Stimulated activated naive B cell treated with anti-CD40 and anti-IgM and Interleukin-4, amounts not matched to agents 10 μg/mL and 1 μg/mL and 100 μg/mL, for 72 hours (primary cell): ENCODE results near the gene BDKRB2.

ENCODE experiments used
- ATAC-seq, 2 donors: fragments of 150-1000 bp; cut with Tn5 transposase; replicated peaks; 2 replicates each; pipeline ENCODE4 v1.10.0; 2021; ENCODE audit warnings: moderate library complexity in 1 of 2
- DNase-seq: peaks from one replicate; pipeline ENCODE4 v3.0.0; 2021
- H3K27ac Mint-ChIP-seq: one replicate; pipeline ENCODE4 v1.8.0; 2022; ENCODE audit warnings: mild to moderate bottlenecking, mixed read lengths
- H3K27me3 Mint-ChIP-seq, 2 donors: one replicate each; pipeline ENCODE4 v1.8.0; 2022; ENCODE audit warnings: mixed read lengths in 2 of 2
- H3K36me3 Mint-ChIP-seq, 2 donors: one replicate each; pipeline ENCODE4 v1.8.0; 2022; ENCODE audit warnings: mixed read lengths in 2 of 2, mild to moderate bottlenecking in 1 of 2
- H3K4me1 Mint-ChIP-seq, 2 donors: one replicate each; pipeline ENCODE4 v1.8.0; 2022; ENCODE audit warnings: mixed read lengths in 2 of 2, mild to moderate bottlenecking in 1 of 2
- H3K4me3 Mint-ChIP-seq, 2 donors: one replicate each; pipeline ENCODE4 v1.8.0; 2022; ENCODE audit warnings: mild to moderate bottlenecking in 2 of 2, mixed read lengths in 2 of 2, moderate library complexity in 1 of 2
- H3K9me3 Mint-ChIP-seq, 2 donors: one replicate each; pipeline ENCODE4 v1.8.0; 2022; ENCODE audit warnings: mixed read lengths in 2 of 2, mild to moderate bottlenecking in 1 of 2

The BDKRB2 gene

GRCh38 chr14:96187216-96188031 is 17.2 kb upstream of the BDKRB2 start:
- Mint-ChIP-seq H3K9me3 (no peaks in the 10 kb centered on the region), H3K4me1 (peaks cover 10 to 12% of the 10 kb centered on the region in 2 donors), H3K36me3 (no peaks in the 10 kb centered on the region), H3K4me3 (no peak overlapping the region), H3K27me3 (peaks cover 14 to 43% of the 10 kb centered on the region in 2 donors), H3K27ac (no peak overlapping the region)
- DNase-seq (no peak), ATAC-seq (no peak)

DNA sequence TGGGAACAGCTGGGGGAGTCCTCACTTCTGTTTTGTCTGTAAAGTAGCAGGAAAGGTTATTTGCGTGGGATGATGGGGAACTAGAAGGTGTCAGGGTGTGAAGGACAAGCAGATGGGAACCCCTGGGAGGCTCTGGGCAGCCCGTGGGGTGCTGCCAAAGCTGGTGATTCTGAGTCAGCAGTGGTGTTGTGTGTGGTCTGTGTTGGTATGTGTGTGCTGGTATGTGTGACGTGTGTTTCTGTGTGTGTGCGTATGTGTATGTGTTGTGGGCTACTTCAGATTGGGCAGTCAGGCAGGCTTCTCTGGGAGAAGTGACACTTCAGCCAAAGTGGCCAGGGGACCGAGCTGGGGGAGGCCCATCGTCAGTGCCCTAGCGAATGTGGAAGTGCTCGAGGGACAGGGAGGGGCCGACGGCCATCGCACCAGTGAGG is 15.3 kb upstream of the BDKRB2 start:
- peak overlapping the region; percentile 91 for H3K27ac Mint-ChIP-seq
- ATAC-seq (peak; percentile 91 to 92), DNase-seq (peak; percentile 36)
- peaks cover 24 to 43% of the 10 kb centered on the region in 2 donors for H3K27me3 Mint-ChIP-seq
- H3K36me3 Mint-ChIP-seq: no peaks in the 10 kb centered on the region
- H3K9me3 Mint-ChIP-seq: no peaks in the 10 kb centered on the region
- H3K4me3 Mint-ChIP-seq: peak overlapping the region; percentile 18 to 43
- peaks cover 16 to 17% of the 10 kb centered on the region in 2 donors for H3K4me1 Mint-ChIP-seq

DNA sequence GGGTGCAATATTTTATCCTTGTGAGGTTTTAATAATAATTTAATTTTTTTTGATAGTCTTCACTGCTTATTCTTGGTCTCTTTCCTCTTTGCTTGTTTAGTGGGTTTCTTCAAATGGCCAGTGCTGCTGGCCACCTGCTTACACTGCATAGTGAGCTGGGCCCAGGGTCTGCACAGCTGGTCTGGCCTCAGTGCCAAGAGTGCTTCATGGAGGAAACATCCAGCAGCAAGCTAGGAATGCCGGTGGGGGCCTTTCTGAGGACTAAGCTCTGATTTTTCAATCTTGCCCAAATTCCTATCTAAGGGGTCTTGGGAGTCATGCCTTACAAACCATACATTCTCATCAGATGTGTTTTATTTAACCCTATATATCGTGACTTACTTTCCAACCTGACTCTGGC is 13.3 kb upstream of the BDKRB2 start:
- no peak overlapping the region for H3K4me3 Mint-ChIP-seq
- peaks cover 23 to 24% of the 10 kb centered on the region in 2 donors for H3K4me1 Mint-ChIP-seq
- DNase-seq (no peak), ATAC-seq (no peak)
- H3K27ac Mint-ChIP-seq: no peak overlapping the region
- no peaks in the 10 kb centered on the region for H3K36me3 Mint-ChIP-seq
- H3K9me3 Mint-ChIP-seq: no peaks in the 10 kb centered on the region
- peaks cover 30 to 52% of the 10 kb centered on the region in 2 donors for H3K27me3 Mint-ChIP-seq

GRCh38 chr14:96191841-96192462 is 12.7 kb upstream of the BDKRB2 start:
- peaks cover 30 to 46% of the 10 kb centered on the region in 2 donors for H3K27me3 Mint-ChIP-seq
- H3K9me3 Mint-ChIP-seq: no peaks in the 10 kb centered on the region
- peaks cover 23 to 24% of the 10 kb centered on the region in 2 donors for H3K4me1 Mint-ChIP-seq
- H3K27ac Mint-ChIP-seq: no peak overlapping the region
- no peak for ATAC-seq
- H3K36me3 Mint-ChIP-seq: no peaks in the 10 kb centered on the region
- DNase-seq: no peak
- H3K4me3 Mint-ChIP-seq: no peak overlapping the region

GRCh38 chr14:96192975-96193805 is 11.4 kb upstream of the BDKRB2 start:
- no peak overlapping the region for H3K4me3 Mint-ChIP-seq
- DNase-seq (no peak), ATAC-seq (no peak)
- H3K27ac Mint-ChIP-seq: no peak overlapping the region
- H3K4me1 Mint-ChIP-seq: peaks cover 33 to 35% of the 10 kb centered on the region in 2 donors
- no peaks in the 10 kb centered on the region for H3K9me3 Mint-ChIP-seq
- no peaks in the 10 kb centered on the region for H3K36me3 Mint-ChIP-seq
- H3K27me3 Mint-ChIP-seq: peaks cover 39 to 48% of the 10 kb centered on the region in 2 donors

DNA sequence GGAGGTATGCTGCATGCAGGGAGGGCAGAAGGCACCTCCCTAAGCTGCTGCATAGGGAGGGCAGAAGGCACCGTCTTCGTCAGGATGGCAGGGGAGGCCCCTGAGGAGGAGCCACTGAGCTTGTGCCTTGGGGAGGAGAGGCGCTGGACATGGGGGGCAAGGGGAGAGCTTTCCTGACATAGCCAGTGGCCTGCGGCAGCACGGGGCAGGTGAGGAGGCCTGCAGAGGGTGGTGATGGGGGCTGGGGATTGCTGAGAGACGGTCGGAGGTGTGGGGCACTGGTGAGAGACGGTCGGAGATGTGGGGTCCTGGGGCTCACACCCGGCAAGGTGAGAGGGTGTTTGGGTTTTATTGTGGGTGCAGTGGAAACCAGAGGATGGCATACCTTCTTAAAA is 10.4 kb upstream of the BDKRB2 start:
- DNase-seq: no peak
- no peak overlapping the region for H3K27ac Mint-ChIP-seq
- no peak overlapping the region for H3K4me3 Mint-ChIP-seq
- no peaks in the 10 kb centered on the region for H3K36me3 Mint-ChIP-seq
- H3K27me3 Mint-ChIP-seq: peaks cover 37 to 42% of the 10 kb centered on the region in 2 donors
- no peaks in the 10 kb centered on the region for H3K9me3 Mint-ChIP-seq
- peaks cover 34% of the 10 kb centered on the region in 2 donors for H3K4me1 Mint-ChIP-seq
- ATAC-seq: no peak

GRCh38 chr14:96194657-96195431 is 9.8 kb upstream of the BDKRB2 start:
- ATAC-seq (peak; percentile 70 to 75), DNase-seq (peak; percentile 24)
- H3K4me3 Mint-ChIP-seq: no peak overlapping the region
- H3K27me3 Mint-ChIP-seq: peaks cover 32 to 43% of the 10 kb centered on the region in 2 donors
- H3K36me3 Mint-ChIP-seq: no peaks in the 10 kb centered on the region
- peaks cover 30 to 31% of the 10 kb centered on the region in 2 donors for H3K4me1 Mint-ChIP-seq
- no peak overlapping the region for H3K27ac Mint-ChIP-seq
- H3K9me3 Mint-ChIP-seq: no peaks in the 10 kb centered on the region

DNA sequence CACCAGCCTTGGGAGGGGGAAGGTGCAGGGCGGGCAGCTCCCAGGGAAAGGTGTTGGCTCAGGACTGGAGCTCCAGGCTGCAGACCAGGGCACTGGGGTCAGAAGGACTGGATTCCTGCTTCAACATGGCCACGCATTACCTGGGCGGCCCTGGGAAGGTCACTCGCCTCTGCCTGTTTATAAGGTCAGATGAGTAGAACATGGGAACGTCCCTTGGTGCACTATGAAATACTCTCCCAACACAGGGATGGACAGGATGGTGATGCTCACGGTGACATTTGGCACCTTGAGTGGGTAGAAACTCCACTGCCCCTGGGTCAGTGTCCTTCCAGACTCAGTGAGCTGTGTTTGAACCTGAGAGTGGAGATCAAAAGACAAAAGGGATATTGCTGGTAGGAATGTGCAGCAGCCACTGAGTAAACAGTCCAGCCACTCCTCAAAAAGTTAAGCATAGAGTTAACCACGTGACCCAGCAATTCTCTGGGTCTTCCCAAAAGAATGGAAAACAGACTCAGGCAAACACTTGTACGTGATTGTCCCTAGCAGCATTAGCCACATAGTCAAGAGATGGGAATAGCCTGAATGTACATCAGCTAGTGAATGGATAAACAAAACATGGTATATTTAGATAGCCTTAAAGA is 9.1 kb upstream of the BDKRB2 start:
- Mint-ChIP-seq H3K4me1 (peaks cover 30 to 31% of the 10 kb centered on the region in 2 donors), H3K9me3 (no peaks in the 10 kb centered on the region), H3K4me3 (no peak overlapping the region), H3K27ac (no peak overlapping the region), H3K36me3 (no peaks in the 10 kb centered on the region), H3K27me3 (peaks cover 32 to 43% of the 10 kb centered on the region in 2 donors)
- DNase-seq (no peak), ATAC-seq (no peak)

GRCh38 chr14:96197163-96197852 is 7.3 kb upstream of the BDKRB2 start:
- Mint-ChIP-seq H3K27me3 (peaks cover 41 to 43% of the 10 kb centered on the region in 2 donors), H3K9me3 (no peaks in the 10 kb centered on the region), H3K4me3 (peak overlapping the region in 1 of 2 donors; percentile 26), H3K27ac (no peak overlapping the region), H3K4me1 (peaks cover 30 to 31% of the 10 kb centered on the region in 2 donors), H3K36me3 (no peaks in the 10 kb centered on the region)
- ATAC-seq (no peak), DNase-seq (no peak)

GRCh38 chr14:96197969-96198368 is 6.7 kb upstream of the BDKRB2 start:
- DNase-seq (no peak), ATAC-seq (no peak)
- H3K4me1 Mint-ChIP-seq: peaks cover 30 to 31% of the 10 kb centered on the region in 2 donors
- H3K4me3 Mint-ChIP-seq: no peak overlapping the region
- no peaks in the 10 kb centered on the region for H3K36me3 Mint-ChIP-seq
- no peak overlapping the region for H3K27ac Mint-ChIP-seq
- H3K27me3 Mint-ChIP-seq: peaks cover 42 to 45% of the 10 kb centered on the region in 2 donors
- H3K9me3 Mint-ChIP-seq: no peaks in the 10 kb centered on the region

- Mint-ChIP-seq H3K36me3 (no peaks in the 10 kb centered on the region), H3K27me3 (peaks cover 48% of the 10 kb centered on the region in 2 donors), H3K27ac (peak overlapping the region; percentile 85), H3K4me1 (peaks cover 30 to 31% of the 10 kb centered on the region in 2 donors), H3K9me3 (no peaks in the 10 kb centered on the region), H3K4me3 (peak overlapping the region; percentile 75 to 77)
- DNase-seq: no peak
- peak; percentile 48 to 55 for ATAC-seq
Measured at GRCh38 chr14:96198430-96199130, 6.1 kb upstream of the BDKRB2 start.

- H3K27ac Mint-ChIP-seq: no peak overlapping the region
- no peaks in the 10 kb centered on the region for H3K9me3 Mint-ChIP-seq
- no peak overlapping the region for H3K4me3 Mint-ChIP-seq
- H3K36me3 Mint-ChIP-seq: no peaks in the 10 kb centered on the region
- DNase-seq (no peak), ATAC-seq (no peak)
- peaks cover 52 to 63% of the 10 kb centered on the region in 2 donors for H3K27me3 Mint-ChIP-seq
- H3K4me1 Mint-ChIP-seq: peaks cover 21 to 34% of the 10 kb centered on the region in 2 donors
Measured at GRCh38 chr14:96201157-96201556, 3.5 kb upstream of the BDKRB2 start.
